HEK293T (cell line): ENCODE data around the gene WDR37.
"Not testable (repeated sequence)": the region's sequence is repeated elsewhere in the genome, so short reads cannot be mapped to it uniquely, and the experiment has no call there.

Source experiments
- CTCF ChIA-PET: fragments of 350-600 bp; formaldehyde crosslinking; extraction: SDS; loops from one replicate; lab custom pipeline; 2021; ENCODE audit warnings: antibody characterized with exemption, inconsistent platforms; lab: Yijun Ruan, JAX
- POLR2A ChIA-PET: fragments of 350-600 bp; formaldehyde crosslinking; extraction: SDS; loops from one replicate; lab custom pipeline; 2020; ENCODE audit warnings: antibody characterized with exemption, inconsistent platforms; lab: Yijun Ruan, JAX
- DNase-seq: peaks from one replicate; pipeline ENCODE4 v3.0.0; 2012; ENCODE audit warnings: mixed read lengths; ENCODE audit errors: extremely low spot score
- ARNT ChIP-seq: fragments of 450-650 bp; IDR thresholded peaks from 2 replicates; pipeline ENCODE4 v1.6.1; 2017; ENCODE audit warnings: mild to moderate bottlenecking
- BHLHE40 ChIP-seq: fragments of 450-650 bp; IDR thresholded peaks from 2 replicates; pipeline ENCODE4 v1.6.1; 2016; ENCODE audit warnings: mild to moderate bottlenecking, moderate library complexity, borderline replicate concordance
- CTBP1 ChIP-seq: fragments of 450-650 bp; IDR thresholded peaks from 2 replicates; pipeline ENCODE4 v1.6.1; 2016; ENCODE audit warnings: borderline replicate concordance
- ELF4 ChIP-seq: fragments of 450-650 bp; IDR thresholded peaks from 2 replicates; pipeline ENCODE4 v1.6.1; 2017; ENCODE audit warnings: antibody characterized with exemption
- FOXA1 ChIP-seq: fragments of 450-650 bp; IDR thresholded peaks from 2 replicates; pipeline ENCODE4 v1.6.1; 2016; ENCODE audit warnings: mild to moderate bottlenecking
- FOXK2 ChIP-seq: fragments of 450-650 bp; IDR thresholded peaks from 2 replicates; pipeline ENCODE4 v1.6.1; 2016; ENCODE audit warnings: mild to moderate bottlenecking
- FOXM1 ChIP-seq: fragments of 450-650 bp; IDR thresholded peaks from 2 replicates; pipeline ENCODE4 v1.6.1; 2017; ENCODE audit warnings: mild to moderate bottlenecking, borderline replicate concordance
- HDGF ChIP-seq: fragments of 450-650 bp; IDR thresholded peaks from 2 replicates; pipeline ENCODE4 v1.6.1; 2017; ENCODE audit warnings: antibody characterized with exemption, borderline replicate concordance
- L3MBTL2 ChIP-seq: fragments of 450-650 bp; conservative IDR thresholded peaks from 2 replicates; pipeline ENCODE4 v1.6.1; 2016; ENCODE audit warnings: mild to moderate bottlenecking
- LEF1 ChIP-seq: fragments of 450-650 bp; IDR thresholded peaks from 2 replicates; pipeline ENCODE4 v1.6.1; 2017; ENCODE audit warnings: mild to moderate bottlenecking, borderline replicate concordance
- NFRKB ChIP-seq: fragments of 450-650 bp; IDR thresholded peaks from 2 replicates; pipeline ENCODE4 v1.6.1; 2016; ENCODE audit warnings: mild to moderate bottlenecking, moderate library complexity
- SP1 ChIP-seq: fragments of 450-650 bp; IDR thresholded peaks from 2 replicates; pipeline ENCODE4 v1.6.1; 2017
- SUZ12 ChIP-seq: fragments of 450-650 bp; IDR thresholded peaks from 2 replicates; pipeline ENCODE4 v1.6.1; 2016; ENCODE audit warnings: mild to moderate bottlenecking
- TARDBP ChIP-seq: fragments of 450-650 bp; IDR thresholded peaks from 2 replicates; pipeline ENCODE4 v1.6.1; 2016
- ZNF384 ChIP-seq: fragments of 450-650 bp; IDR thresholded peaks from 2 replicates; pipeline ENCODE4 v1.6.1; 2016
- TF ChIP-seq, protein P1 (sequence below): fragments of 450-650 bp; IDR thresholded peaks from 2 replicates; pipeline ENCODE4 v1.6.1; 2016

Gene WDR37

DNA sequence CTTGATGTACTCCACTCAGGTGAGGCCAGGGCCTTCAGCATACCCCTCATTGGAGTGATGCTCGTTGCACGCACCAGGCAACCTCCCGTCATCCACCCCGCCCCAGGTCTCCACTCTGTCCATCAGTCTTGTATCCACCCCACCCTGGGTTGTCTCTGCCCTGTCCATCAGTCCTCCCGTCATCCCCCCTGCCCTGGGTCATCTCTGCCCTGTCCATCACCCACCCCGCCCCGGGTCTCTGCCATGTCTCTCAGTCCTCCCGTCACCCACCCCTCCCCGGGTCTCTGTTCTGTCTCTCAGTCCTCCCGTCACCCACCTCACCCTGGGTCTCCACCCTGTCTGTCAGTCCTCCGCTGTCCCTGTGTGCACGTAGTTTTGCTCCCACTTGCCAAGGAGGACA is 59.9 kb downstream of the WDR37 start:
- DNase-seq: no peak
- ChIA-PET CTCF (no interaction called here), POLR2A (no interaction called here)
- TF ChIP-seq, protein P1, sequence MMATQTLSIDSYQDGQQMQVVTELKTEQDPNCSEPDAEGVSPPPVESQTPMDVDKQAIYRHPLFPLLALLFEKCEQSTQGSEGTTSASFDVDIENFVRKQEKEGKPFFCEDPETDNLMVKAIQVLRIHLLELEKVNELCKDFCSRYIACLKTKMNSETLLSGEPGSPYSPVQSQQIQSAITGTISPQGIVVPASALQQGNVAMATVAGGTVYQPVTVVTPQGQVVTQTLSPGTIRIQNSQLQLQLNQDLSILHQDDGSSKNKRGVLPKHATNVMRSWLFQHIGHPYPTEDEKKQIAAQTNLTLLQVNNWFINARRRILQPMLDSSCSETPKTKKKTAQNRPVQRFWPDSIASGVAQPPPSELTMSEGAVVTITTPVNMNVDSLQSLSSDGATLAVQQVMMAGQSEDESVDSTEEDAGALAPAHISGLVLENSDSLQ: no peak
- TF ChIP-seq L3MBTL2 (no peak), NFRKB (no peak), FOXM1 (no peak), LEF1 (no peak), FOXA1 (no peak), FOXK2 (no peak), ZNF384 (no peak), HDGF (no peak)

DNA sequence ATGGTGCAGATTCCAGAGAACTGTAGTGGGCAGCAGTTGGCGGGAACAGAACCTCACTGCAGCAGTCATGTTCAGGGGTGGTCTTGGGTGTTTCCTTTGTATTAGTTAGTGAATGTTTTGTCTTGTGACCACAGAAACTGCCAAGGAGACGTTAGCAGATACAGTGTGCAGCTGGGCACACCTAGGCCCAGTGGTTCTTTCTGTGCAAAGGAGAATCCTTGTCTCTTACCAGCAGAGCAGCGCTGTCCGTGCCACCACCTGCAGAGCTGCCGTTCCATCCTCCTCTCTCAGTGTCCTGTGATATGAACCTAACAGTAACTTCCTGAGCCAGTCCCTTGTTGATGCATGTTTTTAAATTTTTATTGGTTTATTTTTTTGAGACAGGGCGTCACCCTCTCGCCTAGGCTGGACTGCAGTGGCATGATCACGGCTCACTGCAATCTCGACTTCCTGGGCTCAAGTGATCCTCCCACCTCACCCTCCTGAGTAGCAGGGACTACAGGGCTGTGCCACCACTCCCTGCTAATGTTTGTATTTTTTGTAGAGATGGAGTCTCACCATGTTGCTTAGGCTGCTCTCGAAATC is 60.6 kb downstream of the WDR37 start:
- TF ChIP-seq ARNT (no peak), CTBP1 (no peak), NFRKB (no peak), SUZ12 (no peak), TARDBP (no peak), BHLHE40 (no peak), ELF4 (no peak), L3MBTL2 (no peak), ZNF384 (no peak), HDGF (no peak), SP1 (no peak), LEF1 (no peak)
- TF ChIP-seq, protein P1: no peak
- DNase-seq: no peak
- ChIA-PET CTCF (no interaction called here), POLR2A (no interaction called here)

DNA sequence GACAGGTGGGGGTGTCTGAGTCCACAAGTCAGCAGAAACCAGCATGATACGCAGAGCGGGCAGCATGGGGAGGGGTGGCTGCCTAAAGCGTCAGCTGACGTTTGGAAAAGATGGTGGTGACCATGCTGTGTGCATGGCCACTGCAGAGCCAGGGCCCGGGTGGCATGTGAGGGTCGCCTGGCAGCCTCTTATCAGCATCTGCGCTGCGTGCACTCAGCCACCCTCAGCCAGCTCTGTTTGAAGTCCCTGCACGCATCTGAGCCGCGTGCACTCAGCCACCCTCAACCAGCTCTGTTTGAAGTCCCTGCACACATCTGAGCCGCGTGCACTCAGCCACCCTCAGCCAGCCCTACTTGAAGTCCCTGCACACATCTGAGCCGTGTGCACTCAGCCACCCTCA is 61.5 kb downstream of the WDR37 start:
- POLR2A ChIA-PET: no interaction called here
- TF ChIP-seq CTBP1: no peak
- no peak for TF ChIP-seq FOXM1
- TF ChIP-seq FOXA1: no peak
- no peak for TF ChIP-seq NFRKB
- no peak for TF ChIP-seq FOXK2
- TF ChIP-seq LEF1: no peak
- no peak for TF ChIP-seq TARDBP
- TF ChIP-seq, protein P1: no peak
- TF ChIP-seq SP1: no peak
- TF ChIP-seq ELF4: no peak
- no peak for TF ChIP-seq ARNT
- no peak for TF ChIP-seq HDGF
- no peak for TF ChIP-seq L3MBTL2
- TF ChIP-seq BHLHE40: no peak
- TF ChIP-seq ZNF384: no peak
- no peak for TF ChIP-seq SUZ12
- DNase-seq: no peak
- CTCF ChIA-PET: no interaction called here

DNA sequence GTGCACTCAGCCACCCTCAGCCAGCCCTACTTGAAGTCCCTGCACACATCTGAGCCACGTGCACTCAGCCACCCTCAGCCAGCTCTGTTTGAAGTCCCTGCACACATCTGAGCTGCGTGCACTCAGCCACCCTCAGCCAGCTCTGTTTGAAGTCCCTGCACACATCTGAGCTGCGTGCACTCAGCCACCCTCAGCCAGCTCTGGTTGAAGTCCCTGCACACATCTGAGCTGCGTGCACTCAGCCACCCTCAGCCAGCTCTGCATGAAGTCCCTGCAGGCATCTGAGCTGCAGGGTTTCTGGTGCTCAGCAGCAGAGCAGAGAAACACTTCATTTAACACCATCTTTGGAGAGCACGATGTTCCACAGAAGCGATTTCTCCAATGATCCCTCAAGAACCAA is 62.1 kb downstream of the WDR37 start:
- DNase-seq, POLR2A ChIA-PET, CTCF ChIA-PET: not testable (repeated sequence)

DNA sequence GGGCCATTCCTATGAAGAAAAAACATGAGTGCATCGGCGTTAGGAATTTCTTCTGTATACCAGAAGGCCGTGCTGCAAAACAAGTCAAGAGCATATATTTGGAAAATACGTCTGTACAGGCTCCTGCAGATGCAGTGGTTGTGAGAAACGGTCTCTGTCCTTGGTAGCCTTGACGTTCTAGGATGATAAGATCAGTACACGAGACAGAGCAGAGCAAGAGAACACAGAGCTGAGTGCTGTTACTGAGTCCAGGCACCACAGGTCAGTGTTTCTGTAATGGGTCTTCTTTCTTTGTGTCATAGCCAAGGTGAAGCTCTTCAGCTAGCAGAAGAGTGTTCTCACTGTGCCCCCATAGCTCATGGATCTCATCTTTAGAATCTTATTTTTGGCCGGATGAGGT is 62.8 kb downstream of the WDR37 start:
- ChIA-PET POLR2A (no interaction called here), CTCF (no interaction called here)
- DNase-seq: no peak
- TF ChIP-seq ARNT (no peak), SUZ12 (no peak), BHLHE40 (no peak), L3MBTL2 (no peak), NFRKB (no peak), TARDBP (no peak), CTBP1 (no peak), FOXK2 (no peak), SP1 (no peak), ELF4 (no peak)

DNA sequence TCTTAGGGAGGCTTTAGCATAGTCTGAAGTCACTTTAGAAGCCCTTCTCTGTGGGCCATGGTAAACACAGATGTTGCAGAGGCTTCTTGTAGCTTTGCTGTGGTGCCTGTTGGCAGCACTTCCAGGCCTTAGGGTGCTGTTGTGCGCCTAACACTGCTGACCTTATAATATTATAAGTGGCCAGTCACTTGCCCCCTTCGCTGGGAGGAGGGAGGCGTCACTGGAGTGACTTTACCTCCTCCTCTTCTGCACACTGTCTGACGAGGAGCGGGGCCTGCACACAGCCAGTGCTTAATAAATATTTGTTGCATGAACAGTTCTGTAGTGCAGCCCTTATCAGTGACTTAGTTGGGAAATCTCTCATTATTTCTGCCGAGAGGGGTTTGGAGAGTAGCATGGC is 63.3 kb downstream of the WDR37 start:
- POLR2A ChIA-PET: no interaction called here
- CTCF ChIA-PET: no interaction called here
- no peak for DNase-seq
- TF ChIP-seq NFRKB (no peak), HDGF (no peak)

DNA sequence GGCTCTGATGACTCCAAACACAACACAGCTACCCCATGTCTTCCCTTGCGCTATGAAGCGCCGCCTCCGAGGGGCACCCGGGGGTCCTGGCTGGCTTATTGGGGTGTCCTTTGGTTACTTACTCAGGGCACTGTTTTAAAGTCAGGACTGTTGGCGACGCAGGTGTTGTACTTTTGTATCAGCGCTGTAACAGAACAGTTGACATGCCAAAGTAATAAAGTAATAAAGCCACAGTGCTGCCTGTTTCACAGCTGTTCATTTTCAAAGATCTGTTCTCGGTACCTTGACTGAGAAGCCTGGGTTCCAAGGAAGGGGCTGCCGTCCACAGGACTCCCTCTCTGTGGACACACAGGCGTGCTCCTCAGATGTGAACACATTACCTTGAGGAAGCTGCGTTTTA is 64.1 kb downstream of the WDR37 start:
- CTCF ChIA-PET: no interaction called here
- TF ChIP-seq CTBP1: no peak
- TF ChIP-seq, protein P1: no peak
- TF ChIP-seq SUZ12: no peak
- no peak for TF ChIP-seq FOXA1
- no peak for TF ChIP-seq LEF1
- DNase-seq: no peak
- POLR2A ChIA-PET: no interaction called here
